Measurements from ENCODE around the gene USH1C.

GRCh38 chr11:17546240-17546639, 2.0 kb upstream of the USH1C start:
- TF ChIP-seq CTCF (IDR thresholded peaks at IDR 0.05) (no peak), POLR2A (IDR thresholded peaks at IDR 0.05) (no peak)

Data from uterus (tissue), 2 donors.